Activated CD8-positive, alpha-beta memory T cell treated with anti-CD3 and anti-CD28 coated beads, Interleukin-2, amount 10 ng/mL, durations not matched to agents 7 days and 5 days (primary cell): ENCODE data around the gene SOCS1. TPM values are rescaled to one million over a fixed set of nuclear protein-coding genes. Genes with fewer than 3 reads are reported as not detected.
"Not testable (repeated sequence)": the region's sequence is repeated elsewhere in the genome, so short reads cannot be mapped to it uniquely, and the experiment has no call there.

Experiments
- ATAC-seq: fragments of 150-1000 bp; cut with Tn5 transposase; one replicate; pipeline ENCODE4 v1.10.0; 2021; ENCODE audit warnings: moderate library complexity
- CTCF ChIA-PET: fragments of 350-600 bp; sonication (Branson Sonifier 250); formaldehyde crosslinking; loops from one replicate; lab custom pipeline; 2021; ENCODE audit warnings: antibody characterized with exemption; lab: Charles Lee
- DNase-seq: peaks from one replicate; pipeline ENCODE4 v3.0.0-alpha.2; 2020
- H3K27ac Mint-ChIP-seq: one replicate; pipeline ENCODE4 v1.8.0; 2021; ENCODE audit warnings: mild to moderate bottlenecking, mixed read lengths
- H3K27me3 Mint-ChIP-seq: one replicate; pipeline ENCODE4 v1.8.0; 2021; ENCODE audit warnings: mixed read lengths
- H3K36me3 Mint-ChIP-seq: one replicate; pipeline ENCODE4 v1.8.0; 2021; ENCODE audit warnings: mild to moderate bottlenecking, mixed read lengths
- H3K4me1 Mint-ChIP-seq: one replicate; pipeline ENCODE4 v1.8.0; 2021; ENCODE audit warnings: mixed read lengths
- H3K4me3 Mint-ChIP-seq: one replicate; pipeline ENCODE4 v1.8.0; 2021; ENCODE audit warnings: mild to moderate bottlenecking, moderate library complexity, mixed read lengths
- H3K9me3 Mint-ChIP-seq: one replicate; pipeline ENCODE4 v1.8.0; 2022; ENCODE audit warnings: low read depth, mixed read lengths
- total RNA-seq, 2 experiments: library from RNA; stranded (reverse); gene quantifications; one replicate each; pipeline ENCODE4 v1.2.3, GENCODE V29; 2021

SOCS1 gene
- total RNA-seq = 100 to 1,000 TPM; 158 to 200 TPM

GRCh38 chr16:11255737-11256660 is at the start of gene SOCS1:
SOCS1 (minus strand) TSS chr16:11256204; CDS start chr16:11255478, 726 bp downstream.
- Mint-ChIP-seq H3K4me1 (peaks cover 41% of the 10 kb centered on the region), H3K27ac (peak within 1 kb of the TSS; percentile 95), H3K9me3 (no peaks in the 10 kb centered on the region), H3K36me3 (peaks cover 41% of the 10 kb centered on the region), H3K27me3 (peaks cover 12% of the 10 kb centered on the region), H3K4me3 (peak within 1 kb of the TSS; percentile 99)
- ATAC-seq = peak; percentile 66
- CTCF ChIA-PET = interaction anchor here (0.7 to 7.2 kb wide), 51 partner anchors 10 to 541 kb away, joined by 3 to 257 read pairs (median 6); partner anchors contain the start of genes PRM2, TXNDC11 and ZC3H7A
- DNase-seq = peak; percentile 91

- no peak for ATAC-seq
- DNase-seq = no peak
- peaks cover 1% of the 10 kb centered on the region for H3K36me3 Mint-ChIP-seq
- peaks cover 14% of the 10 kb centered on the region for H3K4me1 Mint-ChIP-seq
- H3K27me3 Mint-ChIP-seq = peaks cover 29% of the 10 kb centered on the region
- no peak overlapping the region for H3K4me3 Mint-ChIP-seq
- no peaks in the 10 kb centered on the region for H3K9me3 Mint-ChIP-seq
- CTCF ChIA-PET = interaction anchor here (0.9 kb wide), 1 partner anchor 318 kb away, joined by 3 read pairs; no protein-coding TSS in a partner anchor
- no peak overlapping the region for H3K27ac Mint-ChIP-seq
These were observed 47.6 kb upstream of the SOCS1 start for GRCh38 chr16:11303405-11304138.

GRCh38 chr16:11302977-11303376 is 47.0 kb upstream of the SOCS1 start:
- no peak for ATAC-seq
- CTCF ChIA-PET = interaction anchor here (1.3 kb wide), 1 partner anchor 23 kb away, joined by 4 read pairs; no protein-coding TSS in a partner anchor
- Mint-ChIP-seq H3K4me1 (peaks cover 10% of the 10 kb centered on the region), H3K9me3 (no peaks in the 10 kb centered on the region), H3K36me3 (peaks cover 1% of the 10 kb centered on the region), H3K27me3 (peaks cover 30% of the 10 kb centered on the region), H3K4me3 (no peak overlapping the region), H3K27ac (no peak overlapping the region)
- DNase-seq = no peak

GRCh38 chr16:11301645-11302501 is 45.9 kb upstream of the SOCS1 start:
- no peak for DNase-seq
- Mint-ChIP-seq H3K4me1 (peaks cover 17% of the 10 kb centered on the region), H3K36me3 (peaks cover 1% of the 10 kb centered on the region), H3K27ac (no peak overlapping the region), H3K4me3 (no peak overlapping the region), H3K27me3 (peaks cover 32% of the 10 kb centered on the region), H3K9me3 (no peaks in the 10 kb centered on the region)
- CTCF ChIA-PET = interaction anchor here (1.3 kb wide), 1 partner anchor 24 kb away, joined by 4 read pairs; no protein-coding TSS in a partner anchor
- ATAC-seq = no peak

- CTCF ChIA-PET = no interaction called here
- Mint-ChIP-seq H3K27ac (no peak overlapping the region), H3K9me3 (no peaks in the 10 kb centered on the region), H3K27me3 (peaks cover 35% of the 10 kb centered on the region), H3K4me1 (peaks cover 23% of the 10 kb centered on the region), H3K36me3 (peaks cover 1% of the 10 kb centered on the region), H3K4me3 (no peak overlapping the region)
- no peak for ATAC-seq
- no peak for DNase-seq
These were observed 44.5 kb upstream of the SOCS1 start for GRCh38 chr16:11300560-11300892.

DNA sequence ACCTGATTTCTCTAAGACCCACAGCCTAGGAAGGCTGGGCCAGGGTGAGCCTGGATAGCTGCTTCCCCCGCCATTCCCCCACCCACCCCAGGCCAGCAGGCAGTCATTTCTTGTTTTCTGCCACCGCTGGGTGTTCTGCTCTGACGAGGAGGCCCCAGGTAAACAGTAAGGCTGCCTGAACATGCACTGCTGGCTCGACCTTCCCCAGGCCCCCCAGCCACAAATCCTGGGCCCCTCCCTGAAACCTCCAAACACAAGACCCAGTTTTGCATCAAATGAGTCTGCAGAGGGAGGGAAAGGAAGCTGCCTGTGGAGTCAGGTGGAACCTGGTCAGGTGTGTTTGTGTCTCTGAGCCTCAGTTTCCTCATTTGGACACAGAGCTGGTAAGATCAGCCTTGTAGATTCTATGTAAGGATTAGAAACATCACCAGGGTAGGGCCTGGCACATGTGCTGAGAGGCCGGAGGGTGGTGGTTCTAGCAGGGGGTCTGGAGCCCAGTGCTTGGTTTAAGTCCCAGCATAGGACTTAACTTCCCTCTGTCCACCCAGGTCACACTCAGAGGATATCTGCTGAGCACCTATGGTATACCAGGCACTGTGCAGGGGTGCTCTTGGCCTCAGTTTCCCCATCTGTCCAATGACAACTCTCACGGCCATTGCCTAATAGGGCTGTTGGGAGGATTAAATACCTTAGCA is 44.0 kb upstream of the SOCS1 start:
- Mint-ChIP-seq H3K27ac (no peak overlapping the region), H3K36me3 (peaks cover 1% of the 10 kb centered on the region), H3K27me3 (peaks cover 39% of the 10 kb centered on the region), H3K4me3 (no peak overlapping the region), H3K9me3 (no peaks in the 10 kb centered on the region), H3K4me1 (peaks cover 23% of the 10 kb centered on the region)
- DNase-seq (no peak), ATAC-seq (no peak)
- CTCF ChIA-PET = interaction anchor here (1.0 to 3.0 kb wide), 2 partner anchors 12 to 44 kb away, joined by 3 to 21 read pairs; partner anchors contain the start of gene SOCS1

- ATAC-seq, H3K36me3 Mint-ChIP-seq, H3K9me3 Mint-ChIP-seq, H3K27ac Mint-ChIP-seq, DNase-seq, H3K4me3 Mint-ChIP-seq: not testable (repeated sequence)
- H3K4me1 Mint-ChIP-seq = peaks cover 23% of the 10 kb centered on the region
- H3K27me3 Mint-ChIP-seq = peaks cover 43% of the 10 kb centered on the region
- CTCF ChIA-PET = interaction anchor here (1.0 to 3.0 kb wide), 6 partner anchors 13 to 73 kb away, joined by 3 to 21 read pairs (median 8); partner anchors contain the start of gene SOCS1
These were observed 43.0 kb upstream of the SOCS1 start for GRCh38 chr16:11298950-11299547.

DNA sequence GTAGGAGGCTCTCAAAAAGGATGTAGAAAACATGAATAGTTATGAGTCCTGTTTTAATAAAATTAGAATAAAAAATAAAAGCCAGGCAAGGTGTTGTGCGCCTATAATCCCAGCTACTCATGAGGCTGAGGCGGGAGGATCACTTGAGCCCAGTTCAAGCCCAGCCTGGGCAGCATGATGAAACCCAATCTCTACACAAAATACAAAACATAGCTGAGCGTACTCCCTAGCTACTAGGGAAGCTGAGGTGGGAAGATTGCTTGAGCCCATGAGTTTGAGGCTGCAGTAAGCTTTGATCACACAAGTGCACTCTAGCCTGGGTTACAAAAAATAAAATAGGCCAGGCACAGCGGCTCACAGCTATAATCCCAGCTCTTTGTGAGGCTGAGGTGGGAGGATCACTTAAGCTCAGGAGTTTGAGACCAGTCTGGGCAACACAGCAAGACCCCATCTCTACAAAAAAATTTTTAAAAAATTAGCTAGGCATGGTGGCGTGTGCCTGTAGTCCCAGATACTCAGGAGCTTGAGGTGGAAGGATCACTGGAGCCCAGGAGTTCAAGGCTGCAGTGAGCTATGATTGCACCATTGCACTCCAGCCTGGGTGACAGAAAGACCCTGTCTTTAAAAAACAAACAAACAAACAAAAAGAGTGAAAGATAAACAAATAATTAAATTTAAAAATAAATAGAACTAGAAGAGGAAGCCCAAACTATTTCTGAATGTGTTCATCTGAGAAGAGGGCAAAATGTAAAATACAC is 42.3 kb upstream of the SOCS1 start:
- H3K27me3 Mint-ChIP-seq = peaks cover 49% of the 10 kb centered on the region
- ATAC-seq (no peak), DNase-seq (no peak)
- no peak overlapping the region for H3K4me3 Mint-ChIP-seq
- H3K27ac Mint-ChIP-seq = no peak overlapping the region
- H3K4me1 Mint-ChIP-seq = peaks cover 23% of the 10 kb centered on the region
- CTCF ChIA-PET = interaction anchor here (0.9 to 3.0 kb wide), 10 partner anchors 13 to 98 kb away, joined by 3 to 21 read pairs (median 6); partner anchors contain the start of gene SOCS1
- no peaks in the 10 kb centered on the region for H3K9me3 Mint-ChIP-seq
- peaks cover 1% of the 10 kb centered on the region for H3K36me3 Mint-ChIP-seq

GRCh38 chr16:11297492-11298142 is 41.6 kb upstream of the SOCS1 start:
- peaks cover 1% of the 10 kb centered on the region for H3K36me3 Mint-ChIP-seq
- peak; percentile 88 for DNase-seq
- peak; percentile 85 for ATAC-seq
- no peaks in the 10 kb centered on the region for H3K9me3 Mint-ChIP-seq
- CTCF ChIA-PET = interaction anchor here (0.9 to 3.0 kb wide), 14 partner anchors 13 to 340 kb away, joined by 3 to 21 read pairs (median 5); partner anchors contain the start of gene SOCS1
- peak overlapping the region; percentile 52 for H3K27ac Mint-ChIP-seq
- H3K4me3 Mint-ChIP-seq = peak overlapping the region; percentile 43
- H3K27me3 Mint-ChIP-seq = peaks cover 51% of the 10 kb centered on the region
- peaks cover 23% of the 10 kb centered on the region for H3K4me1 Mint-ChIP-seq

GRCh38 chr16:11296706-11297491 is 40.9 kb upstream of the SOCS1 start:
- Mint-ChIP-seq H3K27me3 (peaks cover 46% of the 10 kb centered on the region), H3K27ac (no peak overlapping the region), H3K36me3 (peaks cover 1% of the 10 kb centered on the region), H3K9me3 (no peaks in the 10 kb centered on the region), H3K4me1 (peaks cover 23% of the 10 kb centered on the region), H3K4me3 (peak overlapping the region; percentile 43)
- ATAC-seq = peak; percentile 12
- CTCF ChIA-PET = interaction anchor here (1.0 to 3.0 kb wide), 13 partner anchors 13 to 339 kb away, joined by 3 to 21 read pairs (median 5); partner anchors contain the start of gene SOCS1
- DNase-seq = no peak
